H9 (cell line): ENCODE measurements around the gene NEMP2. TPM values are rescaled to one million over a fixed set of nuclear protein-coding genes. Genes with fewer than 3 reads are reported as not detected.

Source experiments
- DNase-seq: peaks from one replicate; pipeline ENCODE4 v3.0.0-alpha.2; 2017
- H2AFZ ChIP-seq: one replicate; pipeline ENCODE4 v1.6.1; 2013; ENCODE audit warnings: mild to moderate bottlenecking, low read length, control low read depth, moderate library complexity
- H2AK5ac ChIP-seq: 2 replicates; pipeline ENCODE4 v1.6.1; 2013; ENCODE audit warnings: low read length, control low read depth, mixed read lengths; ENCODE audit not compliant: insufficient read length
- H2BK120ac ChIP-seq: one replicate; pipeline ENCODE4 v1.6.1; 2013; ENCODE audit warnings: low read depth, mild to moderate bottlenecking, low read length, control low read depth, inconsistent platforms; ENCODE audit not compliant: poor library complexity, severe bottlenecking
- H2BK12ac ChIP-seq: 2 replicates; pipeline ENCODE4 v1.6.1; 2013; ENCODE audit warnings: low read length, control low read depth, mixed read lengths, low read depth; ENCODE audit not compliant: insufficient read length
- H2BK15ac ChIP-seq: 2 replicates; pipeline ENCODE4 v1.6.1; 2013; ENCODE audit warnings: low read depth, low read length, control low read depth
- H2BK20ac ChIP-seq: one replicate; pipeline ENCODE4 v1.6.1; 2013; ENCODE audit warnings: low read depth, mild to moderate bottlenecking, low read length, control low read depth, inconsistent platforms; ENCODE audit not compliant: poor library complexity, severe bottlenecking
- H2BK5ac ChIP-seq: 2 replicates; pipeline ENCODE4 v1.6.1; 2013; ENCODE audit warnings: low read length, control low read depth, mixed read lengths; ENCODE audit not compliant: insufficient read length
- H3K14ac ChIP-seq: 2 replicates; pipeline ENCODE4 v1.6.1; 2013; ENCODE audit warnings: low read length, control low read depth; ENCODE audit not compliant: insufficient read depth
- H3K18ac ChIP-seq: 2 replicates; pipeline ENCODE4 v1.6.1; 2013; ENCODE audit warnings: low read depth, mild to moderate bottlenecking, mixed read lengths, low read length, control low read depth; ENCODE audit not compliant: insufficient read length
- H3K23ac ChIP-seq: 2 replicates; pipeline ENCODE4 v1.6.1; 2013; ENCODE audit warnings: low read length, control low read depth, mixed read lengths, low read depth; ENCODE audit not compliant: insufficient read length
- H3K23me2 ChIP-seq: 2 replicates; pipeline ENCODE4 v1.6.1; 2013; ENCODE audit warnings: low read depth, mild to moderate bottlenecking, mixed read lengths, low read length, control low read depth; ENCODE audit not compliant: insufficient read length, poor library complexity, severe bottlenecking
- H3K27ac ChIP-seq: 2 replicates; pipeline ENCODE4 v1.5.1; 2013; ENCODE audit warnings: low read length, control low read depth, mixed read lengths, low read depth; ENCODE audit not compliant: insufficient read length
- H3K27me3 ChIP-seq: 2 replicates; pipeline ENCODE4 v1.6.1; 2013; ENCODE audit warnings: low read length, control low read depth, inconsistent platforms; ENCODE audit not compliant: insufficient read depth
- H3K4ac ChIP-seq: 2 replicates; pipeline ENCODE4 v1.6.1; 2013; ENCODE audit warnings: low read depth, mild to moderate bottlenecking, control low read depth, inconsistent platforms, low read length, moderate library complexity
- H3K4me1 ChIP-seq: 2 replicates; pipeline ENCODE4 v1.6.1; 2013; ENCODE audit warnings: low read length, control low read depth, inconsistent platforms; ENCODE audit not compliant: insufficient read depth
- H3K4me2 ChIP-seq: 2 replicates; pipeline ENCODE4 v1.6.1; 2013; ENCODE audit warnings: low read length, control low read depth, mixed read lengths; ENCODE audit not compliant: insufficient read length, insufficient read depth
- H3K56ac ChIP-seq: 2 replicates; pipeline ENCODE4 v1.6.1; 2013; ENCODE audit warnings: low read depth, mild to moderate bottlenecking, mixed read lengths, low read length, control low read depth; ENCODE audit not compliant: insufficient read length
- H3K79me1 ChIP-seq: 2 replicates; pipeline ENCODE4 v1.6.1; 2013; ENCODE audit warnings: low read depth, mild to moderate bottlenecking, moderate library complexity, low read length, control low read depth, inconsistent platforms; ENCODE audit not compliant: insufficient read depth, poor library complexity, severe bottlenecking
- H3K79me2 ChIP-seq: 2 replicates; pipeline ENCODE4 v1.6.1; 2013; ENCODE audit warnings: low read length, control low read depth, inconsistent platforms; ENCODE audit not compliant: insufficient read depth
- H3K9ac ChIP-seq: 2 replicates; pipeline ENCODE4 v1.6.1; 2013; ENCODE audit warnings: low read length, control low read depth, mixed read lengths; ENCODE audit not compliant: insufficient read length; ENCODE audit errors: extremely low read depth
- H3K9me3 ChIP-seq: one replicate; pipeline ENCODE4 v1.6.1; 2013; ENCODE audit warnings: low read depth, low read length, inconsistent platforms; ENCODE audit not compliant: control insufficient read depth
- H3T11ph ChIP-seq: one replicate; pipeline ENCODE4 v1.6.1; 2013; ENCODE audit warnings: mild to moderate bottlenecking, low read length, control low read depth, inconsistent platforms
- H4K20me1 ChIP-seq: one replicate; pipeline ENCODE4 v1.6.1; 2013; ENCODE audit not compliant: control insufficient read depth, insufficient read length, insufficient read depth
- H4K5ac ChIP-seq: 2 replicates; pipeline ENCODE4 v1.6.1; 2013; ENCODE audit warnings: low read depth, mild to moderate bottlenecking, mixed read lengths, low read length, control low read depth; ENCODE audit not compliant: insufficient read length
- H4K8ac ChIP-seq: replicated peaks from 2 replicates; pipeline ENCODE4 v1.6.1; 2013; ENCODE audit warnings: low read length, control low read depth, mixed read lengths, low read depth; ENCODE audit not compliant: insufficient read length
- H4K91ac ChIP-seq: 2 replicates; pipeline ENCODE4 v1.6.1; 2013; ENCODE audit warnings: low read depth, mild to moderate bottlenecking, moderate library complexity, mixed read lengths, low read length, control low read depth; ENCODE audit not compliant: insufficient read length
- H3K27ac Mint-ChIP-seq, 3 experiments: 2 replicates in 2 of 3; 3 replicates in 1 of 3; pipeline ENCODE4 v1.8.0; 2020 to 2021; ENCODE audit warnings: mixed read lengths in 3 of 3, mild to moderate bottlenecking in 1 of 3, moderate library complexity in 1 of 3
- H3K27me3 Mint-ChIP-seq: 2 replicates; pipeline ENCODE4 v1.8.0; 2021; ENCODE audit warnings: low read depth, mild to moderate bottlenecking, moderate library complexity, mixed read lengths
- H3K36me3 Mint-ChIP-seq, 3 experiments: 2 replicates in 2 of 3; 3 replicates in 1 of 3; pipeline ENCODE4 v1.8.0; 2020 to 2021; ENCODE audit warnings: low read depth in 3 of 3, mixed read lengths in 3 of 3; ENCODE audit not compliant: insufficient read depth in 1 of 3
- H3K4me1 Mint-ChIP-seq, 2 experiments: 2 replicates each; pipeline ENCODE4 v1.8.0; 2020; ENCODE audit warnings: mixed read lengths in 2 of 2
- H3K4me3 Mint-ChIP-seq, 2 experiments: 2 replicates in 1 of 2; 3 replicates in 1 of 2; pipeline ENCODE4 v1.8.0; 2020 to 2021; ENCODE audit warnings: mild to moderate bottlenecking in 2 of 2, mixed read lengths in 2 of 2, moderate library complexity in 1 of 2
- H3K9me3 Mint-ChIP-seq, 2 experiments: 2 replicates in 1 of 2; 3 replicates in 1 of 2; pipeline ENCODE4 v1.8.0; 2020; ENCODE audit warnings: mild to moderate bottlenecking in 2 of 2, mixed read lengths in 2 of 2, moderate library complexity in 1 of 2
- CTCF ChIP-seq: fragments of 200-600 bp; sonication (generic); conservative IDR thresholded peaks from 3 replicates; pipeline ENCODE4 v1.8.0; 2021; ENCODE audit warnings: antibody characterized with exemption, mild to moderate bottlenecking
- WGBS: extraction: QIAGEN DNeasy Blood & Tissue Kit; methylation state at CpG from one replicate; pipeline ENCODE4 v1.1.7; 2013; ENCODE audit warnings: missing lambda C conversion rate, low lambda C conversion rate, mixed read lengths; ENCODE audit not compliant: insufficient read length; ENCODE audit errors: extremely low coverage; 5-methylcytosine and 5-hydroxymethylcytosine counted together
- total RNA-seq: library from RNA; stranded (reverse); gene quantifications from 2 replicates; pipeline ENCODE4 v1.2.1, GENCODE V29; 2021

NEMP2 gene
- total RNA-seq, 1 experiment from 2014 or later: 5.3 TPM

- no peak overlapping the region for H2BK20ac ChIP-seq
- H3K23ac ChIP-seq: no peak overlapping the region
- Mint-ChIP-seq H3K4me3 (no peak overlapping the region), H3K27me3 (no peaks in the 10 kb centered on the region), H3K9me3 (no peaks in the 10 kb centered on the region), H3K36me3 (no peaks in the 10 kb centered on the region), H3K4me1 (0 out of 4 replicates have a peak, but pooled peaks cover 0 to under 1% of the 10 kb centered on the region in 2 experiments), H3K27ac (no peak overlapping the region)
- H3K18ac ChIP-seq: no peak overlapping the region
- no peak overlapping the region for H2AK5ac ChIP-seq
- no peak overlapping the region for H3K4me2 ChIP-seq
- no peak overlapping the region for H3K56ac ChIP-seq
- no peaks in the 10 kb centered on the region for H3K27me3 ChIP-seq
- H3T11ph ChIP-seq: no peak overlapping the region
- DNase-seq: no peak
- no peak overlapping the region for H2BK15ac ChIP-seq
- no peaks in the 10 kb centered on the region for H3K79me2 ChIP-seq
- no peak for TF ChIP-seq CTCF
- no peak overlapping the region for H2BK12ac ChIP-seq
- H3K79me1 ChIP-seq: no peaks in the 10 kb centered on the region
- WGBS: no CpG with 5 or more reads among the region's 2 CpGs
- H4K91ac ChIP-seq: no peak overlapping the region
- no peak overlapping the region for H4K5ac ChIP-seq
- no peaks in the 10 kb centered on the region for H3K9me3 ChIP-seq
- H2AFZ ChIP-seq: no peak overlapping the region
- no peak overlapping the region for H3K14ac ChIP-seq
- H2BK5ac ChIP-seq: no peak overlapping the region
- H2BK120ac ChIP-seq: no peak overlapping the region
- no peaks in the 10 kb centered on the region for H4K20me1 ChIP-seq
- H3K4ac ChIP-seq: no peak overlapping the region
- no peaks in the 10 kb centered on the region for H3K23me2 ChIP-seq
- no peak overlapping the region for H3K9ac ChIP-seq
- no peak overlapping the region for H3K27ac ChIP-seq
- H3K4me1 ChIP-seq: no peaks in the 10 kb centered on the region
- H4K8ac ChIP-seq: no peak overlapping the region
These were observed 17.1 kb downstream of the NEMP2 start for GRCh38 chr2:190517468-190517867.
